GM19023 (cell line): ENCODE results near the gene ZP3.
"Not testable (repeated sequence)": the region's sequence is repeated elsewhere in the genome, so short reads cannot be mapped to it uniquely, and the experiment has no call there.

Experiments used
- ATAC-seq: cut with Tn5 transposase; IDR thresholded peaks from one replicate; pipeline ENCODE4 v1.9.1; 2021; ENCODE audit warnings: mild to moderate bottlenecking, moderate library complexity; ENCODE audit not compliant: unreplicated experiment

The ZP3 gene

GRCh38 chr7:76480403-76481253 is 55.9 kb downstream of the ZP3 start:
- not testable (repeated sequence) for ATAC-seq

DNA sequence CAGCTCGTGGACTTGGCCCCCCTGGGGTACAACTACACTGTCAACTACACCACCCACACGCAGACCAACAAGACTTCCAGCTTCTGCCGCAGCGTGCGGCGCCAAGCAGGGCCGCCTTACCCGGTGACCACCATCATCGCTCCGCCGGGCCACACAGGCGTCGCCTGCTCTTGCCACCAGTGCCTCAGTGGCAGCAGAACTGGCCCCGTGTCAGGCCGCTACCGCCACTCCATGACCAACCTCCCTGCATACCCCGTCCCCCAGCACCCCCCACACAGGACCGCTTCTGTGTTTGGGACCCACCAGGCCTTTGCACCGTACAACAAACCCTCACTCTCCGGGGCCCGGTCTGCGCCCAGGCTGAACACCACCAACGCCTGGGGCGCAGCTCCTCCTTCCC is 57.9 kb downstream of the ZP3 start:
- ATAC-seq: not testable (repeated sequence)

DNA sequence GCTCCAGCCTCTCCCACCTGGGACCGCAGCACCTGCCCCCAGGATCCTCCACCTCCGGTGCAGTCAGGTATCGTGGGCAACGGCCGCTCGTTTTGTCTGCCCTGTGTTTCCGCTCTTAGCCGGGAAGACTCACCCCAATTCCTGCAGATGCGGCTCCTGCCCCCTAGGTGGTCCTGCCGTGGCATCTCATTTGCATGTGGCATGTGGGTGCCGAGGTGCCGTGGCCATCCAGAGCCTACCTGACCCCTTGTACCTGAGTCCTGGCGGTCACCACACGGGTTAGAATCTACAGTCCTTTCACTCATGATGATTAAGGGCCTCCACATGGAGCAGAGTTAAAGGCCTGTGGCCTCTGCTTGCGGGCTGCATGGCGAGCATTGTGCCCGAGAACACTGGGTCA is 58.3 kb downstream of the ZP3 start:
- not testable (repeated sequence) for ATAC-seq

DNA sequence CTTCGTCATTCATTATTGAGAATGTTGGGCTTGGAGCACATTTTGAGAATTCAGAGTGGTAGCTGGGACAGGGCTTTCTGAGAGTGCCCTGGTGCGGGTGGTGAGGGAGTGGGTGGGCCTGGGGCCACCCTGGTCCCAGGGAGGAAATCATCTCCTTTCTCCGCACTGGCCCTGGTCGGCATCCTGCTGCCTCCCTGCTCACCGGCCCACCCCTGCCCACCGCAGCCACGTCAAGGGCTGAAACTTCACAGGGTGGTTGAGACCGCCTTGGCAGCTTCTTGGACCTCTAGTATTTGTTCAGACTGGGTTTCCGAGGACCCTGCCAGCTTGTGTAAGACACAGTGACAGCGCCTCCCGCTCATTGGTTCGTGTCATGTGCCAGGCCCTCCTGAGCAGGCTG is 59.7 kb downstream of the ZP3 start:
- not testable (repeated sequence) for ATAC-seq

DNA sequence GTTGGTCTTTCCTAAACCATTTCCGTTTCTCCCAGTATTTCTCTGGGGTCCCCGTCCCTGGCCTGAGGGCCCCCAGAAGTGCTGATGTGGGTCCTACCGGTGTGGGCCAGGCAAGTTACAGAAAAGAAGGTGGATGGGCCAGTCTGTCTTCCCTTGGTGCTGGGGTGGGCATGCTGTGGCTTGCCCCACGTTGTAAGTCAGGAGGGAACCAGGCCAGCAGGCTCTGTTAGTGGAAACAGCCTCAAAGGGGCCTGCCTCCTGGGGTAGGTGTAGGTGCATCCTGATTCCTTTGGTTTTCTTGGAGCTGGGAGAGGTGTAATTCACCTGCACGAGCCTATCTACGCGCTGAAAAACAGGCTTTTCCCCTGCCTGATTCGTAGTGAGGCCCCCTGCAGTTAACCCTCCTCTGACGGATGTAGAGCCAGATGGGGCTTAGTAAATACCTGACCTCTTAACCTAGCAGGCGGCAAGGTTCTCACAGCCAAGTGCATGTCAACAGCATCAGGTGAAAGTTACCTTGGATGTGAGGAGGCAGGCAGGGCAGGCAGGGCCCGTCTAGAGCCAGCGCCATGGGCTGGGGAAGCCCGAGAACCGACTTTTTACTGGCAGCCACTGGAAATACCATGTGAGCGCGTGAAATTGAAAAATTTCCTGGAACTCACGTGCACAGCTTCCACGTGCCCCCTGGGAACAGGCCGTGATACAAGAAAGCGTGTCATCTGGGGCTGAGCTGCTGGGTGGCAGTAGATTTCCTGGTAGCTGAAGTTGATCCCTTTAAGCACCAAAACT is 61.3 kb downstream of the ZP3 start:
- ATAC-seq: peak; percentile 11

GRCh38 chr7:76486618-76487017 is 61.9 kb downstream of the ZP3 start:
- peak; percentile 99 for ATAC-seq

GRCh38 chr7:76487969-76488368 is 63.2 kb downstream of the ZP3 start:
- not testable (repeated sequence) for ATAC-seq
